SK-MEL-5 (cell line): ENCODE data around the gene CHCT1. TPM values are rescaled to one million over a fixed set of nuclear protein-coding genes. Genes with fewer than 3 reads are reported as not detected.
"Not testable (repeated sequence)": the region's sequence is repeated elsewhere in the genome, so short reads cannot be mapped to it uniquely, and the experiment has no call there.

Experiments used
- DNase-seq: peaks from one replicate; pipeline ENCODE4 v3.0.0-alpha.2; 2016; ENCODE audit warnings: low read depth, low spot score
- in situ Hi-C: cut with HindIII; loops from 2 replicates; pipeline ENCODE4 v1.10.0; 2016; ENCODE audit warnings: low sequenced_read_pairs, high pct_unique_total_duplicates, low pct_unique_long_range_greater_than_20kb
- polyA plus RNA-seq, 2 experiments: library from polyadenylated mRNA; depleted of rRNA; stranded (reverse); fragments of >200 nt; gene quantifications; 2 replicates each; pipeline ENCODE4 v1.2.3, GENCODE V29; 2015
- total RNA-seq: library from RNA; depleted of rRNA; stranded (reverse); fragments of >200 nt; shearing (Covaris generic); gene quantifications from 2 replicates; pipeline ENCODE4 v1.2.3, GENCODE V29; 2014; rRNA removed

Gene CHCT1
- total RNA-seq: not detected in 2 replicates
- polyA plus RNA-seq (2015; cell fraction: cytosol; rRNA removed): not detected in 2 replicates
- polyA plus RNA-seq (2015; cell fraction: nucleus; rRNA removed): not detected in 2 replicates

- no peak for DNase-seq
- in situ Hi-C loops: no loop called here
Measured at GRCh38 chr17:60422162-60422665, at the start of gene CHCT1. Gene CHCT1 (plus strand): TSS chr17:60422489. CDS start chr17:60422593, 104 bp downstream.

GRCh38 chr17:60372790-60373483, 49.4 kb upstream of the CHCT1 start:
- DNase-seq: no peak
- in situ Hi-C loops: no loop called here

DNA sequence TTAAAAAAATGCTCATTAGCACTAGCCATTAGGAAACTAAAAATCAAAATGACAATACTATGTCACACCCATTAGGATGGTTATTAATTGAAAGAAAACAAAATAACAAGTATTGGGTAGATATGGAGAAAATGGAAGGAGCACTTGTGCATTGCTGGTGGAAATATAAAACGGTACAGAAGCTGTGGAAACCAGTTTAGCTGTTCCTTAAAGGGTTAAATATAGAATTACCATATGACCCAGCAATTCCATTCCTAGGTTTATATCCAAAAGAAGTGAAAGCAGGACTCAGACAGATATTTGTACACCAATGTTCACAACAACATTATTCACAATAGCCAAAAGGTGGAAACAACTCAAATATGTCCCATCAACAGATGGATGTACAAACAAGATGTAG, 44.1 kb upstream of the CHCT1 start:
- in situ Hi-C loops: not testable (repeated sequence)

GRCh38 chr17:60379461-60379860, 42.8 kb upstream of the CHCT1 start:
- in situ Hi-C loops, DNase-seq: not testable (repeated sequence)

More for the DNA sequence above, 44.1 kb upstream of the CHCT1 start:
- not testable (repeated sequence) for DNase-seq

GRCh38 chr17:60381958-60382357, 40.3 kb upstream of the CHCT1 start:
- no peak for DNase-seq
- in situ Hi-C loops: no loop called here

DNA sequence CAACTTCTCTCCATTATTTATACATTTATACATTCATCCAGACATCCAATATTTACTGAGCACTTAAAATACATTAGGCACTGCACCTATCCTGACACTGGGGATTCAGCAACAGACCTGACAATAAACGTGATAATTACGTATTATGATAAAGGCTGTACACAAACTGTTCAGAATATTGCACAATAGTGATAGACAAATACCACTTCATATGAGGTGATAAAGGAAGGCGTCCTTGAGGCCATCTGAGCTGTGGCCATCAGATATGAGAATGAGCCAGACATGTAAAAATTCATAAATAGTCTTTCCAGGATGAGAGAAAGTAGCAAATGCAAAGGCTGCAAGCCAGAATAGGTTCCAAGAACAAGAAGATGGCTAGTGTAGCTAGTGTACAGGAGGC, 38.9 kb upstream of the CHCT1 start:
- no peak for DNase-seq
- in situ Hi-C loops: no loop called here

GRCh38 chr17:60384921-60385320, 37.4 kb upstream of the CHCT1 start:
- in situ Hi-C loops: not testable (repeated sequence)

DNA sequence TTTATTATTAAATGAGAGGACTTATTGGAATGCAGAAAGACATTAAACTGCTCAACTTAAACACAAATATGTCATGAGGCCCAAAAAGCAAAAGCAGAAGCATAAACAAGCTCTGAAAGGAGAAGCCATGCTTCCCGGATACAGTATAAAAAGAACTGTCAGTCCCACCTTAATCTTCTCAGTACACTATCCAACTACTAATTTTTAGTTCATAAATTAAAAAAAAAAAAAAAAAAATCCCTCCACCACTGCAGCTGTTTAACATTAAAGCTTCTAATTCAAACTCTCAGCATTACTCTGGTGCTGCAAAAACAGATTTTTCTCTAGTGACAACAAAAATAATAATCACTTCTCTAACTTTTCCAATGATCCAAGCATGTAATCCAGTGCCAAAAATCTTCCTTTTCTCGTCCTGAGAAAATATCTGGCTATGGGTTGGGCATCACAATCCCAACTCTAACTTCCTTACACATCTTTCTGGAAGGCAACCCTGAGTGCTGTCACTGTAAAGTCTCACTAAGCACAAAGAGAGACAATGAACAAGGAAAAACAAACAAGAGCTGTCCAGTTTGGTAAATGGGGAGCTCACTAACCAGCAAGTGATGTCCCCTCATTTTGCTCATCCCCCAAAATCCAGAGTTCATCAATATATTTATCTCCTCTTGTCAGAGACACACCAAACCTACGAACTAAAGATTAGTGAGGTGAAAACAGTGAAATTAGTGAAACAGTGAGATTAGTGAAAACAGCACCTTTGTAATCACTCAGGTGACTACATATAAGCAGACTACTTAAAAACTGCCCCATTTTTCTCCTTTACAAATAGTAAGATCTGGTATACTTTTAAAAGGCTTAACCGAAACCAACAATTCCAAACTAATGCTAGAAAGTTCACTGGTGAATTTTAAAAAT, 35.9 kb upstream of the CHCT1 start:
- in situ Hi-C loops: no loop called here

More at GRCh38 chr17:60384921-60385320, 37.4 kb upstream of the CHCT1 start:
- DNase-seq: not testable (repeated sequence)

DNA sequence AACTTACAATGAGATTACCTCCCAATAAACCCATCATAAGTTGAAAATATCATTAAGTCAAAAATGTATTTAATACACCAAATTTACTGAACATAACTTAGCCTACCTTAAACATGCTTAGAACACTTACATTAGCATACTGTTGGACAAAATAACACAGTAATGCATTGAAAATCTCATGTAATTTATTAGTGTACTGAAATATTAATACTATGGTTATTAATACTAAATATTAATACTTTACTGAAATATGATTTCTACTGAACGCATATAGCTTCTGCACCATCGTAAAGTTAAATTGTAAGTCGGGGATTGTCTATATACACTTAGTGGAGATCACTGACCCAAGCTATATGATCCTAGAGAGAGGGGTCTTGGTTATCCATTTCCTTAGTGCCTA, 34.6 kb upstream of the CHCT1 start:
- no peak for DNase-seq
- in situ Hi-C loops: no loop called here

More for the DNA sequence above, 35.9 kb upstream of the CHCT1 start:
- DNase-seq: no peak

GRCh38 chr17:60388742-60389141, 33.5 kb upstream of the CHCT1 start:
- DNase-seq: no peak
- in situ Hi-C loops: no loop called here

DNA sequence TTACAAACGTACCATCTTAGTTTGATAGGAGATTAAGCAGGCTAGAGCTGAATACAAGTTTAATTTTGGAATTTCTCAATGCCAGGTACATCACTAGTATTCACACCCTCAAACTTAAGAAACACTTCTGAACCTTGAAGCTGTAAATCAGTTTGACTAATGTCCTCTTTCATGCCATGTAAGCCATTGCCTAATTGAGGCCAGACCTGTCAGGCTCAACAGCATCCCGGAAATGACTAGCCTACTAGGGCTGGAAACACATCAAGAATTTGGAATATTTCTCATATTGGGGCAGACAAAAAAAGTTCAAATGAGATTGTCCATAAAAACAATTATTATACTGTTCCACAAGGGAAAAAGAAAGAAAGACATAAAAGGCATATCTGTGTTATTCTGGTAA, 32.1 kb upstream of the CHCT1 start:
- in situ Hi-C loops: no loop called here
- DNase-seq: peak; percentile 53

- in situ Hi-C loops: no loop called here
- DNase-seq: peak; percentile 64
Measured at GRCh38 chr17:60390925-60391470, 31.3 kb upstream of the CHCT1 start.

GRCh38 chr17:60391471-60392041, 30.7 kb upstream of the CHCT1 start:
- in situ Hi-C loops: no loop called here
- DNase-seq: no peak

DNA sequence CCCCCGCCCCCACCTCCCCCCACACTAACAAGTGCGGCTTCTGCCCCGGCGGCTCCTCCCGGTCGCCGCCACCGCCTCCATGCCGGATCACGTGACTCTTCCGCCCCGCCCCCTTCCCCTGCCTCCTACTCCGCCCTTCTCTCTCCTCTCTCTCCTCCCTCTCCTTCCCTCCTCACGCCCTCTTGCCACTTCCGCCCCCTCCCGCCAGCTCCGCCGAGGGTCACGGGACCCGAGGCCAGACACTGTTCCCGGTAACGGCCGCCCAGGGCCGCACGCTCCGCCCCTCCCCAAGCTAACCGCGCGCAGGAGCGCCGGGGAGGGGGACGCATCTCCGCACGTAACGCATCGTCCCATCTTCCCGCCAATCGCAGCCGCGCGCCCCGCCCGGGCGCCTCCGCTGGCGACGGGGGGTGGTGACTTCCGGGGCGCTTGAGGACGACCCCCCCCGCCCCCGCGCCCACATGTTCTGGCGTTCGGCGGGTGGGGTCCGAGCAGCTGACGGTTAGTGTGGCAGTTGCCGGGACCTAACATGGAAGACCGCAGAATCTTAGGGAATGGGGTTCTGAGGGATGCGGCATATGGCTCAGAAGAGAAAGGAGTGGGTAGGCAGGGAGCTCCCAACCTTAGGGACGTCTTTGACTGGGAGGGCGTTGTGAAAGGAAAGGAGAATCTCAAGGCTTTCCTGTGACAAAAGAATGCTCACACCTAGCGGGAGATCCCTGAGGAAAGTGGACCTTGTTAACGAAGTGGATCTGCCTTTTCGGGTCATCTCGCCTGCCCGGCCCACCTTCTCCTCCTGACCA, 30.0 kb upstream of the CHCT1 start, which contains the start of gene USP32:
TSS of gene USP32 (minus strand) at position 92 of the 803 bp plus-strand sequence. CDS start 194 bp downstream, outside the sequence.
- in situ Hi-C loops: no loop called here
- peak; percentile 100 for DNase-seq

GRCh38 chr17:60392845-60393702, 29.2 kb upstream of the CHCT1 start:
- peak; percentile 76 for DNase-seq
- in situ Hi-C loops: no loop called here
